K562 (cell line): ENCODE data around the gene GASK1B. TPM values are rescaled to one million over a fixed set of nuclear protein-coding genes. Genes with fewer than 3 reads are reported as not detected.

Experiments
- ATAC-seq: fragments of 200-7000 bp; cut with Tn5 transposase; 3 replicates; pipeline ENCODE4 v1.9.1; 2020; ENCODE audit warnings: moderate library complexity
- BruUV-seq: library from RNA; stranded (reverse); fragments of 400-500 nt; replicated peaks from 2 replicates; lab custom pipeline; 2021; lab: Mats Ljungman, UMichigan
- CTCF ChIA-PET: fragments of 300-600 bp; formaldehyde crosslinking; extraction: SDS; loops from one replicate; lab custom pipeline; 2021; ENCODE audit warnings: low intra/inter-chr PET ratio; lab: Yijun Ruan, JAX
- POLR2A ChIA-PET: fragments of 300-600, 350-650 bp; sonication (Branson Sonifier 250); formaldehyde crosslinking; extraction: SDS; loops from one replicate; lab custom pipeline; 2021; ENCODE audit warnings: antibody characterized with exemption, inconsistent platforms; lab: Yijun Ruan, JAX
- DNase-seq, 4 experiments: peaks; one replicate each; pipeline versions ENCODE4 v3.0.0 to v3.0.0-alpha.2; 2011 to 2018; ENCODE audit warnings: low spot score in 3 of 4, mixed read lengths in 3 of 4; ENCODE audit errors: extremely low read depth in 1 of 4
- FAIRE-seq: peaks from 2 replicates; lab custom pipeline; 2011; peaks lifted over from hg19 to GRCh38; lab: Jason Lieb, UNC
- H2AFZ ChIP-seq: 2 replicates; pipeline ENCODE4 v1.6.0; 2011; ENCODE audit warnings: low read depth, low read length, control low read depth, inconsistent platforms
- H3K27ac ChIP-seq: fragments of 200-600 bp; 3 replicates; pipeline ENCODE4 v1.8.0; 2011; ENCODE audit warnings: low read depth, mild to moderate bottlenecking, control low read depth, inconsistent platforms, low read length, moderate library complexity, mixed read lengths; ENCODE audit errors: extremely low read depth
- H3K27me3 ChIP-seq, 2 experiments: fragments of 300-600 bp in 1 of 2; 2 replicates in 1 of 2; 3 replicates in 1 of 2; pipeline versions ENCODE4 v1.6.0 to v1.8.0; 2011; ENCODE audit warnings: inconsistent platforms in 2 of 2, low read length in 2 of 2, mild to moderate bottlenecking in 1 of 2, mixed read lengths in 1 of 2, moderate library complexity in 1 of 2; ENCODE audit not compliant: control insufficient read depth in 2 of 2, insufficient read depth in 2 of 2
- H3K36me3 ChIP-seq: fragments of 300-600 bp; 3 replicates; pipeline ENCODE4 v1.8.0; 2011; ENCODE audit warnings: mild to moderate bottlenecking, low read length, inconsistent platforms; ENCODE audit not compliant: control insufficient read depth, insufficient read depth
- H3K4me1 ChIP-seq, 2 experiments: fragments of 200-600 bp in 1 of 2; replicated peaks in 1 of 2; 2 replicates in 1 of 2; 3 replicates in 1 of 2; pipeline versions ENCODE4 v1.5.1 to v1.8.0; 2011; ENCODE audit warnings: inconsistent platforms in 2 of 2, low read length in 2 of 2, mild to moderate bottlenecking in 1 of 2, mixed read lengths in 1 of 2, moderate library complexity in 1 of 2; ENCODE audit not compliant: control insufficient read depth in 2 of 2, insufficient read depth in 2 of 2
- H3K4me2 ChIP-seq: 2 replicates; pipeline ENCODE4 v1.6.1; 2011; ENCODE audit warnings: low read length, control low read depth, inconsistent platforms, mixed read lengths; ENCODE audit not compliant: insufficient read depth
- H3K4me3 ChIP-seq: fragments of 200-600 bp; sonication (generic), shearing (Covaris generic); 2 replicates; pipeline ENCODE4 v1.5.1; 2016; ENCODE audit warnings: control low read depth, inconsistent platforms
- H3K79me2 ChIP-seq: fragments of 200-600 bp; 3 replicates; pipeline ENCODE4 v1.8.0; 2011; ENCODE audit warnings: low read length, inconsistent platforms; ENCODE audit not compliant: control insufficient read depth, insufficient read depth
- H3K9ac ChIP-seq, 2 experiments: 2 replicates each; pipeline versions ENCODE4 v1.6.0 to v1.6.1; 2011; ENCODE audit warnings: low read depth in 2 of 2, low read length in 2 of 2, control low read depth in 1 of 2, inconsistent platforms in 1 of 2, mild to moderate bottlenecking in 1 of 2, mixed read lengths in 1 of 2; ENCODE audit not compliant: insufficient read depth in 1 of 2
- H3K9me1 ChIP-seq: one replicate; pipeline ENCODE4 v1.6.0; 2011; ENCODE audit warnings: inconsistent platforms, mild to moderate bottlenecking, low read length, moderate library complexity; ENCODE audit not compliant: control insufficient read depth, insufficient read depth
- H3K9me3 ChIP-seq: replicated peaks from 2 replicates; pipeline ENCODE4 v1.5.1; 2011; ENCODE audit warnings: low read depth, low read length, inconsistent platforms; ENCODE audit not compliant: control insufficient read depth, insufficient read depth
- H4K20me1 ChIP-seq: replicated peaks from 2 replicates; pipeline ENCODE4 v1.6.1; 2011; ENCODE audit warnings: low read length, inconsistent platforms, mixed read lengths; ENCODE audit not compliant: control insufficient read depth, insufficient read depth
- LARP7 ChIP-seq: fragments of 450-650 bp; IDR thresholded peaks from 2 replicates; pipeline ENCODE4 v1.6.1; 2016
- MAZ ChIP-seq, 2 experiments: fragments of 450-650 bp in 1 of 2; sonication (generic) in 1 of 2; formaldehyde crosslinking; IDR thresholded peaks in 1 of 2; conservative IDR thresholded peaks in 1 of 2; 2 replicates each; pipeline versions ENCODE4 v1.4.0 to v1.5.0; 2020; ENCODE audit warnings: mild to moderate bottlenecking in 1 of 2, missing genetic modification reagents in 1 of 2
- NFE2 ChIP-seq: IDR thresholded peaks from 2 replicates; pipeline ENCODE4 v1.6.1; 2014; ENCODE audit warnings: antibody characterized with exemption, low read depth
- NR3C1 ChIP-seq: sonication (generic); formaldehyde crosslinking; IDR thresholded peaks from 2 replicates; pipeline ENCODE4 v1.8.1; 2022; ENCODE audit warnings: missing genetic modification reagents
- PTRF ChIP-seq: fragments of 450-650 bp; IDR thresholded peaks from 2 replicates; pipeline ENCODE4 v1.6.1; 2016; ENCODE audit warnings: mild to moderate bottlenecking, missing genetic modification characterization, missing compliant biosample characterization
- ZNF408 ChIP-seq: fragments of 250-450 bp; sonication (Bioruptor Pico); IDR thresholded peaks from 2 replicates; pipeline ENCODE4 v1.4.0; 2020; ENCODE audit warnings: low read depth, mild to moderate bottlenecking, moderate library complexity
- WGBS: fragments of 100-300 bp; shearing (Covaris generic); methylation state at CpG from one replicate; pipeline ENCODE4 v1.1.6; 2016; ENCODE audit warnings: low coverage, mixed read lengths; ENCODE audit not compliant: insufficient coverage; ENCODE audit errors: missing lambda C conversion rate; 5-methylcytosine and 5-hydroxymethylcytosine counted together
- in situ Hi-C: fragments of 300-500 bp; cut with MboI; formaldehyde crosslinking; loops from 4 replicates; pipeline ENCODE4 v1.15.0; 2018; ENCODE audit warnings: inconsistent platforms, mixed read lengths
- intact Hi-C: fragments of 100-400 bp; cut with micrococcal nuclease; formaldehyde crosslinking; loops from 2 replicates; pipeline ENCODE4 v1.14.2; 2022
- polyA plus RNA-seq, 8 experiments: library from polyadenylated mRNA; depleted of rRNA in 4 of 8; stranded (reverse) in 5 of 8; unstranded in 3 of 8; fragments of >200 nt; fragmentation: Nextera tagmentation in 2 of 8; fragmentation: Illumina TruSeq in 1 of 8; extraction: Ambion mirVana in 2 of 8; extraction: Trizol in 1 of 8; gene quantifications; 2 replicates each; pipeline versions ENCODE4 v1.2.1 to v1.2.3, GENCODE V29; 2011 to 2014; ENCODE audit warnings: inconsistent platforms in 1 of 8, missing spikeins in 1 of 8
- total RNA-seq, 7 experiments: library from RNA; depleted of rRNA in 6 of 7; stranded (reverse); fragments of >200 nt in 6 of 7; fragmentation: Illumina TruSeq in 2 of 7; extraction: Trizol in 2 of 7; gene quantifications; 2 replicates each; pipeline versions ENCODE4 v1.2.1 to v1.2.3, GENCODE V29; 2011 to 2021; ENCODE audit warnings: low replicate concordance in 1 of 7
- TF ChIP-seq, protein P1 (sequence below): fragments of 450-650 bp; IDR thresholded peaks from 2 replicates; pipeline ENCODE4 v1.6.1; 2016; ENCODE audit warnings: antibody characterized with exemption
- TF ChIP-seq, protein P2 (sequence below), 2 experiments: fragments of 450-650 bp in 1 of 2; sonication (generic) in 1 of 2; formaldehyde crosslinking in 1 of 2; IDR thresholded peaks in 1 of 2; conservative IDR thresholded peaks in 1 of 2; 2 replicates each; pipeline versions ENCODE4 v1.6.1 to v1.8.1; 2016 to 2023; ENCODE audit warnings: mild to moderate bottlenecking in 2 of 2, moderate library complexity in 2 of 2, inconsistent platforms in 1 of 2, missing genetic modification reagents in 1 of 2
- TF ChIP-seq, protein P3 (sequence below): sonication (generic); formaldehyde crosslinking; IDR thresholded peaks from 2 replicates; pipeline ENCODE4 v1.8.0; 2023; ENCODE audit warnings: mild to moderate bottlenecking, missing genetic modification reagents

The GASK1B gene
- total and polyA plus RNA-seq, 9 of the 15 experiments (the other 6 are each of a cell fraction or from before 2014, with no cell fraction given) = 0.13 to 1.2 (median 0.61) TPM

DNA sequence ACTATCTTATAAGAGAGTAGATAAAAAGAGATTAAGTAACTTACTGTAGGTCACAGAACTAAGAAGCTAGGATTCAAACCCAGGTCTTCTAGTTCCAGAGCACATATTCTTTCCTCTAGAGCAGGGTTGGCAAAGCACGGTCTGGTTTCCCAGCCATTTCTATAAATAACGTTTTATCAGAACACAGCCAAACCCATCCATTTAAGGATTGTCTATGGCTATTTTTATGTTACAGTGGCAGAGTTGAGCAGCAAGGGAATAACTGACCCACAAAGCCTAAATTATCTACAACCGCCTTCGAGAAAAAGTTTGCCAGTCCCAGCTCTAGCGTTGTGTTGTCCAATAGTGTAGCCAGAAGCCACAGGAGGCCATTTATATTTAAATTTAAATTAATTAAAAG lies 44.9 kb upstream of the GASK1B start:
- BruUV-seq = no TSS peak
- FAIRE-seq = no peak
- no peak overlapping the region for H2AFZ ChIP-seq
- H3K9ac ChIP-seq = no peak overlapping the region
- POLR2A ChIA-PET = no interaction called here
- no peak for TF ChIP-seq NR3C1 (CRISPR knock-in tag)
- TF ChIP-seq, protein P1, sequence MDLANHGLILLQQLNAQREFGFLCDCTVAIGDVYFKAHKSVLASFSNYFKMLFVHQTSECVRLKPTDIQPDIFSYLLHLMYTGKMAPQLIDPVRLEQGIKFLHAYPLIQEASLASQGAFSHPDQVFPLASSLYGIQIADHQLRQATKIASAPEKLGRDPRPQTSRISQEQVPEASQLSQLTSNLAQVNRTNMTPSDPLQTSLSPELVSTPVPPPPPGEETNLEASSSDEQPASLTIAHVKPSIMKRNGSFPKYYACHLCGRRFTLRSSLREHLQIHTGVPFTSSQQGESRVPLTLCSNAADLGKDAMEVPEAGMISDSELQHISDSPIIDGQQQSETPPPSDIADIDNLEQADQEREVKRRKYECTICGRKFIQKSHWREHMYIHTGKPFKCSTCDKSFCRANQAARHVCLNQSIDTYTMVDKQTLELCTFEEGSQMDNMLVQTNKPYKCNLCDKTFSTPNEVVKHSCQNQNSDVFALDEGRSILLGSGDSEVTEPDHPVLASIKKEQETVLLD = no peak
- no peak for DNase-seq
- no peak overlapping the region for H3K27ac ChIP-seq
- no peaks in the 10 kb centered on the region for H3K27me3 ChIP-seq
- ATAC-seq = no peak
- H4K20me1 ChIP-seq = no peaks in the 10 kb centered on the region; the same call in 1 of the 2 replicates
- no peak overlapping the region for H3K4me3 ChIP-seq
- no peaks in the 10 kb centered on the region for H3K4me1 ChIP-seq
- no peak overlapping the region for H3K4me2 ChIP-seq
- H3K9me3 ChIP-seq = no peaks in the 10 kb centered on the region
- no peaks in the 10 kb centered on the region for H3K79me2 ChIP-seq
- WGBS = 65% methylated on average over 5 of the region's 5 CpGs
- peaks cover 21% of the 10 kb centered on the region; the same call in 1 of the 3 replicates for H3K36me3 ChIP-seq
- CTCF ChIA-PET = no interaction called here
- H3K9me1 ChIP-seq = no peaks in the 10 kb centered on the region
- in situ Hi-C loops = no loop called here
- intact Hi-C loops = no loop called here

DNA sequence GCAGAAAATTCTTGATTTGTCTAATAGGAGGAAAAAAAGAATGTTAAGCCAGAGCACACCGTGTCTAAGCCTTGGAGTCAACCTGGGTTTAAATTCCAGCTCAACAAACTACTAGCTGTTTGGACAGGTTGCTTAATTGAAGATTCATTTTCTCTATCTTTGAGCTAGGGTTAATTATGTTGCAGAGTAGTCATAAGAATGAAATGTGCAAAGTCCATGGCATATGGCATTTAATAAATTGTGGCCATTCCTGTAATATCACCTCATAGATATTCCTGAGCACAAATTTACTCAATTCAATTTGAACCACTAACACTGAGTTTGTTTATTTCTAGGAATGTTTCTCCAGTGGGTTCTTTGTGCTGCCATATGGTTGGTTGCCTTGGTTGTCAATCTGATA lies 42.0 kb upstream of the GASK1B start:
- H3K27ac ChIP-seq = no peak overlapping the region
- ChIA-PET POLR2A (interaction anchor here (1.9 kb wide), 1 partner anchor 10 kb away, joined by 5 read pairs; no protein-coding TSS in a partner anchor), CTCF (no interaction called here)
- DNase-seq (no peak), FAIRE-seq (no peak), ATAC-seq (no peak)
- H3K79me2 ChIP-seq = peaks cover 8% of the 10 kb centered on the region; the same call in 1 of the 3 replicates
- in situ Hi-C loops = no loop called here
- WGBS = 46% methylated on average over 1 of the region's 1 CpG
- peaks cover 14% of the 10 kb centered on the region; the same call in 1 of the 3 replicates for H3K36me3 ChIP-seq
- H3K4me1 ChIP-seq = peaks cover 4 to 5% of the 10 kb centered on the region in 2 experiments; a peak in 3 of 5 replicates
- no peaks in the 10 kb centered on the region; the same call in 1 of the 2 replicates for H4K20me1 ChIP-seq
- H3K4me2 ChIP-seq = no peak overlapping the region
- H3K4me3 ChIP-seq = no peak overlapping the region
- no peaks in the 10 kb centered on the region for H3K9me3 ChIP-seq
- intact Hi-C loops = no loop called here
- H3K27me3 ChIP-seq = no peaks in the 10 kb centered on the region
- no peaks in the 10 kb centered on the region for H3K9me1 ChIP-seq
- H3K9ac ChIP-seq = no peak overlapping the region
- BruUV-seq = no TSS peak
- H2AFZ ChIP-seq = no peak overlapping the region
- no peak for TF ChIP-seq ZNF408 (CRISPR knock-in tag)
- no peak for TF ChIP-seq LARP7
- TF ChIP-seq, protein P2, sequence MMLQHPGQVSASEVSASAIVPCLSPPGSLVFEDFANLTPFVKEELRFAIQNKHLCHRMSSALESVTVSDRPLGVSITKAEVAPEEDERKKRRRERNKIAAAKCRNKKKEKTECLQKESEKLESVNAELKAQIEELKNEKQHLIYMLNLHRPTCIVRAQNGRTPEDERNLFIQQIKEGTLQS (IDR thresholded peaks at IDR 0.05) = no peak
- TF ChIP-seq, protein P2 (CRISPR knock-in tag; conservative IDR thresholded peaks at IDR 0.05) = no peak
- no peak for TF ChIP-seq PTRF
- TF ChIP-seq, protein P3, sequence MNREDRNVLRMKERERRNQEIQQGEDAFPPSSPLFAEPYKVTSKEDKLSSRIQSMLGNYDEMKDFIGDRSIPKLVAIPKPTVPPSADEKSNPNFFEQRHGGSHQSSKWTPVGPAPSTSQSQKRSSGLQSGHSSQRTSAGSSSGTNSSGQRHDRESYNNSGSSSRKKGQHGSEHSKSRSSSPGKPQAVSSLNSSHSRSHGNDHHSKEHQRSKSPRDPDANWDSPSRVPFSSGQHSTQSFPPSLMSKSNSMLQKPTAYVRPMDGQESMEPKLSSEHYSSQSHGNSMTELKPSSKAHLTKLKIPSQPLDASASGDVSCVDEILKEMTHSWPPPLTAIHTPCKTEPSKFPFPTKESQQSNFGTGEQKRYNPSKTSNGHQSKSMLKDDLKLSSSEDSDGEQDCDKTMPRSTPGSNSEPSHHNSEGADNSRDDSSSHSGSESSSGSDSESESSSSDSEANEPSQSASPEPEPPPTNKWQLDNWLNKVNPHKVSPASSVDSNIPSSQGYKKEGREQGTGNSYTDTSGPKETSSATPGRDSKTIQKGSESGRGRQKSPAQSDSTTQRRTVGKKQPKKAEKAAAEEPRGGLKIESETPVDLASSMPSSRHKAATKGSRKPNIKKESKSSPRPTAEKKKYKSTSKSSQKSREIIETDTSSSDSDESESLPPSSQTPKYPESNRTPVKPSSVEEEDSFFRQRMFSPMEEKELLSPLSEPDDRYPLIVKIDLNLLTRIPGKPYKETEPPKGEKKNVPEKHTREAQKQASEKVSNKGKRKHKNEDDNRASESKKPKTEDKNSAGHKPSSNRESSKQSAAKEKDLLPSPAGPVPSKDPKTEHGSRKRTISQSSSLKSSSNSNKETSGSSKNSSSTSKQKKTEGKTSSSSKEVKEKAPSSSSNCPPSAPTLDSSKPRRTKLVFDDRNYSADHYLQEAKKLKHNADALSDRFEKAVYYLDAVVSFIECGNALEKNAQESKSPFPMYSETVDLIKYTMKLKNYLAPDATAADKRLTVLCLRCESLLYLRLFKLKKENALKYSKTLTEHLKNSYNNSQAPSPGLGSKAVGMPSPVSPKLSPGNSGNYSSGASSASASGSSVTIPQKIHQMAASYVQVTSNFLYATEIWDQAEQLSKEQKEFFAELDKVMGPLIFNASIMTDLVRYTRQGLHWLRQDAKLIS (CRISPR knock-in tag) = no peak
- TF ChIP-seq MAZ (CRISPR knock-in tag; conservative IDR thresholded peaks at IDR 0.05 in 1 of 2, IDR thresholded peaks at IDR 0.05 in 1 of 2) = no peak
- TF ChIP-seq NFE2 = no peak
